GM21381 (cell line): ENCODE measurements around the gene RPL7A.
"Not testable (repeated sequence)": the region's sequence is repeated elsewhere in the genome, so short reads cannot be mapped to it uniquely, and the experiment has no call there.

Experiments used
- ATAC-seq: cut with Tn5 transposase; IDR thresholded peaks from one replicate; pipeline ENCODE4 v1.9.1; 2021; ENCODE audit warnings: mild to moderate bottlenecking, moderate library complexity; ENCODE audit not compliant: unreplicated experiment

The RPL7A gene

GRCh38 chr9:133327834-133328484 lies 20.1 kb upstream of the RPL7A start:
- ATAC-seq: no peak

GRCh38 chr9:133329306-133330156 lies 18.5 kb upstream of the RPL7A start:
- not testable (repeated sequence) for ATAC-seq

- no peak for ATAC-seq
Observed at GRCh38 chr9:133331221-133331620, 16.8 kb upstream of the RPL7A start.

GRCh38 chr9:133331641-133332380 lies 16.2 kb upstream of the RPL7A start:
- ATAC-seq: no peak

- no peak for ATAC-seq
Observed at GRCh38 chr9:133332381-133332730, 15.7 kb upstream of the RPL7A start.

- no peak for ATAC-seq
Observed at GRCh38 chr9:133333011-133333410, 15.0 kb upstream of the RPL7A start.

- ATAC-seq: no peak
Observed at GRCh38 chr9:133333566-133333965, 14.5 kb upstream of the RPL7A start.

- no peak for ATAC-seq
Observed at GRCh38 chr9:133334161-133334560, 13.9 kb upstream of the RPL7A start.

- ATAC-seq: not testable (repeated sequence)
Observed at GRCh38 chr9:133334888-133335287, 13.1 kb upstream of the RPL7A start.

- ATAC-seq: peak; percentile 85
Observed at GRCh38 chr9:133335924-133336811, 11.8 kb upstream of the RPL7A start, which contains the start of gene SURF6. SURF6 (minus strand) TSS chr9:133336188; CDS start chr9:133336132, 56 bp downstream.

- ATAC-seq: no peak
Observed at GRCh38 chr9:133339641-133340040, 8.4 kb upstream of the RPL7A start.

GRCh38 chr9:133340256-133340655 lies 7.8 kb upstream of the RPL7A start:
- ATAC-seq: no peak

- no peak for ATAC-seq
Observed at GRCh38 chr9:133340916-133341315, 7.1 kb upstream of the RPL7A start.

- ATAC-seq: no peak
Observed at GRCh38 chr9:133341369-133342068, 6.5 kb upstream of the RPL7A start.

GRCh38 chr9:133342069-133342406 lies 6.0 kb upstream of the RPL7A start:
- no peak for ATAC-seq

- no peak for ATAC-seq
Observed at GRCh38 chr9:133342570-133342969, 5.4 kb upstream of the RPL7A start.

GRCh38 chr9:133344071-133344470 lies 3.9 kb upstream of the RPL7A start:
- ATAC-seq: no peak

- no peak for ATAC-seq
Observed at GRCh38 chr9:133344979-133345378, 3.0 kb upstream of the RPL7A start.

GRCh38 chr9:133345596-133345995 lies 2.4 kb upstream of the RPL7A start:
- ATAC-seq: no peak
